Kidney (tissue), 14 donors: ENCODE measurements around the gene BMP8B. TPM values are rescaled to one million over a fixed set of nuclear protein-coding genes. Genes with fewer than 3 reads are reported as not detected.

Source experiments
- DNase-seq, 5 donors: peaks; one replicate each; pipeline ENCODE4 v3.0.0-alpha.2; 2013 to 2020
- FAIRE-seq: peaks from 2 replicates; lab custom pipeline; 2012; peaks lifted over from hg19 to GRCh38; lab: Jason Lieb, UNC
- H3K27ac ChIP-seq, 2 donors: one replicate each; pipeline ENCODE4 v1.7.0; 2013; ENCODE audit warnings: low read depth in 2 of 2, low read length in 2 of 2, inconsistent platforms in 1 of 2
- H3K27me3 ChIP-seq: one replicate; pipeline ENCODE4 v1.7.1; 2013; ENCODE audit warnings: low read length, inconsistent platforms; ENCODE audit not compliant: control insufficient read depth, insufficient read depth
- H3K36me3 ChIP-seq, 3 donors: one replicate each; pipeline versions ENCODE4 v1.7.0 to v1.7.1; 2013; ENCODE audit warnings: low read length in 3 of 3, control low read depth in 1 of 3, inconsistent platforms in 1 of 3; ENCODE audit not compliant: insufficient read depth in 3 of 3, control insufficient read depth in 2 of 3
- H3K4me1 ChIP-seq, 3 donors: one replicate each; pipeline versions ENCODE4 v1.7.0 to v1.7.1; 2013; ENCODE audit warnings: low read length in 3 of 3, inconsistent platforms in 1 of 3, low read depth in 1 of 3; ENCODE audit not compliant: control insufficient read depth in 2 of 3, insufficient read depth in 2 of 3
- H3K4me3 ChIP-seq, 3 donors: one replicate each; pipeline versions ENCODE4 v1.7.0 to v1.8.1; 2013; ENCODE audit warnings: low read length in 3 of 3, control low read depth in 1 of 3, inconsistent platforms in 1 of 3
- H3K9ac ChIP-seq, 3 donors: one replicate each; pipeline versions ENCODE4 v1.7.0 to v1.7.1; 2013; ENCODE audit warnings: low read length in 3 of 3, control low read depth in 1 of 3, inconsistent platforms in 1 of 3
- H3K9me3 ChIP-seq, 3 donors: one replicate each; pipeline versions ENCODE4 v1.7.0 to v1.7.1; 2013; ENCODE audit warnings: low read length in 3 of 3, control low read depth in 1 of 3, inconsistent platforms in 1 of 3; ENCODE audit not compliant: control insufficient read depth in 2 of 3, insufficient read depth in 1 of 3
- intact Hi-C: fragments of 100-400 bp; cut with DNase I; formaldehyde crosslinking; loops from one replicate; pipeline ENCODE4 v1.11.1; 2022
- polyA plus RNA-seq: library from polyadenylated mRNA; stranded (reverse); fragments of 350-450 nt; fragmentation: Illumina TruSeq; extraction: RNeasy Lipid Tissue Mini Kit (QIAGEN cat#74804); gene quantifications from one replicate; pipeline ENCODE4 v1.2.3, GENCODE V29; 2014; ENCODE audit warnings: low read depth, low replicate concordance; ENCODE audit not compliant: insufficient read depth
- total RNA-seq: library from RNA; stranded (reverse); fragmentation: NEBNext Ultra II Directional; extraction: Animal tissue kit (Norgen Biotek cat#: 25700); gene quantifications from one replicate; pipeline ENCODE4 v1.2.1, GENCODE V29; 2021
- TF ChIP-seq, protein P1 (sequence below): IDR thresholded peaks from 3 replicates; pipeline ENCODE4 v1.5.1; 2012; ENCODE audit warnings: mild to moderate bottlenecking, moderate library complexity, borderline replicate concordance; ENCODE audit not compliant: insufficient read depth; ENCODE audit errors: extremely low read depth
- donor health status: control.
- donor health status: control.
- donor health status: control.
- donor health status: control.
- donor health status: control.
- donor health status: DM: yes; HTN: yes; CAD: no.
- donor health status: Normal renal cell carcinoma (clear cell type).

BMP8B gene
- total and polyA plus RNA-seq, 2 donors from 2014 or later: 0.34 to 4.9 TPM

DNA sequence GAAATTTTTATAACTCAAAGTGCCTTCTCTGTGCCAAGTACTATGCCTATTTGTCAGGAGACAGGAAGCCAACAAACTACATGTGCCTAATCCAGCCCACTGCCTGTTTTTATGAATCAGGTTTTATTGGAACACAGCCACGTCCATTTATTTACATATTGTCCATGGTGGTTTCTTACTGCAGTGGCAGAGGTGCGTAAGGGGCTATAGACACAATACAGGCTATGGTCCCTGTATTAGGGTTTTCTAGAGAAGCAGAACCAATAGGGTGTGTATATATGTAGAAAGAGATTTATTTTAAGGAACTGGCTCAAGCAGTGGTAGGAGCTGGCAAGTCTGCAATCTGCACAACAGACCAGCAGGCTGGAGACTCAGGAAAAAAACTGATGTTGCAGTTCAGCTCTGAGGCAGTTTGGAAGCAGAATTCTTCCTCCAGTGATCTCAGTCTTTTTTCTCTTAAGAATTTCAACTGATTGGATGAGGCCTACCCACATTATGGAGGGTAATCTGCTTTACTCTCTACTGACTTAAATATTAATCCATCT, 34.6 kb downstream of the BMP8B start:
- Histone ChIP-seq H3K27ac (no peak overlapping the region), H3K27me3 (no peaks in the 10 kb centered on the region), H3K9ac (no peak overlapping the region), H3K36me3 (peaks cover 12 to 62% (median 59%) of the 10 kb centered on the region in 3 donors), H3K9me3 (no peaks in the 10 kb centered on the region), H3K4me3 (no peak overlapping the region), H3K4me1 (no peaks in the 10 kb centered on the region)
- TF ChIP-seq, protein P1, sequence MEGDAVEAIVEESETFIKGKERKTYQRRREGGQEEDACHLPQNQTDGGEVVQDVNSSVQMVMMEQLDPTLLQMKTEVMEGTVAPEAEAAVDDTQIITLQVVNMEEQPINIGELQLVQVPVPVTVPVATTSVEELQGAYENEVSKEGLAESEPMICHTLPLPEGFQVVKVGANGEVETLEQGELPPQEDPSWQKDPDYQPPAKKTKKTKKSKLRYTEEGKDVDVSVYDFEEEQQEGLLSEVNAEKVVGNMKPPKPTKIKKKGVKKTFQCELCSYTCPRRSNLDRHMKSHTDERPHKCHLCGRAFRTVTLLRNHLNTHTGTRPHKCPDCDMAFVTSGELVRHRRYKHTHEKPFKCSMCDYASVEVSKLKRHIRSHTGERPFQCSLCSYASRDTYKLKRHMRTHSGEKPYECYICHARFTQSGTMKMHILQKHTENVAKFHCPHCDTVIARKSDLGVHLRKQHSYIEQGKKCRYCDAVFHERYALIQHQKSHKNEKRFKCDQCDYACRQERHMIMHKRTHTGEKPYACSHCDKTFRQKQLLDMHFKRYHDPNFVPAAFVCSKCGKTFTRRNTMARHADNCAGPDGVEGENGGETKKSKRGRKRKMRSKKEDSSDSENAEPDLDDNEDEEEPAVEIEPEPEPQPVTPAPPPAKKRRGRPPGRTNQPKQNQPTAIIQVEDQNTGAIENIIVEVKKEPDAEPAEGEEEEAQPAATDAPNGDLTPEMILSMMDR: no peak
- intact Hi-C loops: no loop called here
- DNase-seq (no peak), FAIRE-seq (no peak)

DNA sequence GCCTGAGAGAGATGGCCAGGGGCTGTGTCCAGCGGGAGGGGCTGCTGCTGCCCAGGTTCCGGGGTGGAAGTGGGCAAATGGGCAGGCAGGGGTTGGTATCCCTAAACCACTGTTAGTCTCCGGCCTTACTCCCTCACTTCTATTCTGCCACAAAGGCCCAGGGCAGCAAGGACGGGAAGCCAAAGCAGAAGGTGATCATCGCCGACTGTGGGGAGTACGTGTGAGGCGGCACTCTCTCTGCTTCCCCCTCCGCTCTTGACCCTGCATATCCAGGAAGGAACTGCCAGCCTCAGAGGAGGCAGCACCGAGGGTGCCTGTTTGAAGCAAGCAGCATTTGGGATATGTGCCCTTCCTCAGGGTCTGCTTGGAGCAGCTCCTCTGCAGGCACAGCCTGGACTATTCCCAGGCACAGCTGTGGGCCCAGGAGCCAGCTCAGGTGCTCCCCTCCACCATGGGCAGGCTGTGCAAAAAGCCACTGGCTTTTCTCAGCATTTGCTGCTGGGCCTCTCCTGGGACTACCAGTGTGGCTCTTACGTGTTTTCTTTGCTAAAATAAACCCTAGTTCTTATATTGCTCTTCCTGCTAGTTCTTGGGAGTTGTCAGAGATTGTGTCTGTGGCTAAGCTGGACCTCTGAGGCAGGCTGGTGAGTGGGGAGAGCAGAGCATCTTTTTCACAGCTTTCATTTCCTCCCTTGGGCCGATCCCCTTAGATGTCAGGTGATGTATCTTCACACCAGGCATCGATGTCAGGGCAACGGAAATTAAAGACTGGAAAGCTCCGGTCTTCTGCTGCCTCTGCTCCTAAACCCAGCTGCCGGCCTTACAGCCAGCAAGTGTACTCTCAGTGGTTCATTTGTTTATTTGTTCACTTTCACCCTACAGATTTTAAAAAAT, 35.3 kb downstream of the BMP8B start:
- no peak overlapping the region for H3K27ac ChIP-seq

DNA sequence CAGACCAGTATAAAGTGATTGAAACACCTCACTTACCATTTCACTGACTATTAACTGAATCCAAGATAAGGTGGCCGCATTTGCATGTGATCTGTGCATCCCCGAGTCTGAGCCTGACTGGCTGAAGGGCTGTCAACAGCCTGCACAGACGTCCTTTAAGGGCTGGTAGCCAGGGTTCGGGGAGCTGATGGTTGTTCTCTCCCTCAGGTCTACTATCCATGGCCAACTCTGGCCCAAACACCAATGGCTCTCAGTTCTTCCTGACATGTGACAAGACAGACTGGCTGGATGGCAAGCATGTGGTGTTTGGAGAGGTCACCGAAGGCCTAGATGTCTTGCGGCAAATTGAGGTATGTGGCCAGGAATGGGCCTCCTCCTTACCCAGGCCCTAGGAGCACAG, 36.0 kb downstream of the BMP8B start:
- Histone ChIP-seq H3K9me3 (no peaks in the 10 kb centered on the region), H3K4me3 (no peak overlapping the region), H3K27ac (no peak overlapping the region), H3K9ac (no peak overlapping the region), H3K4me1 (no peaks in the 10 kb centered on the region), H3K27me3 (no peaks in the 10 kb centered on the region), H3K36me3 (peaks cover 17 to 64% (median 64%) of the 10 kb centered on the region in 3 donors)
- TF ChIP-seq, protein P1: no peak
- FAIRE-seq: no peak
- intact Hi-C loops: no loop called here
- peak in 1 of 5 donors; percentile 69 for DNase-seq

More for the DNA sequence above, 35.3 kb downstream of the BMP8B start:
- Histone ChIP-seq H3K4me1 (no peaks in the 10 kb centered on the region), H3K36me3 (peaks cover 15 to 64% (median 63%) of the 10 kb centered on the region in 3 donors), H3K4me3 (no peak overlapping the region), H3K9ac (no peak overlapping the region), H3K9me3 (no peaks in the 10 kb centered on the region), H3K27me3 (no peaks in the 10 kb centered on the region)
- DNase-seq: peak in 1 of 5 donors; percentile 56
- TF ChIP-seq, protein P1: no peak
- intact Hi-C loops: no loop called here
- no peak for FAIRE-seq
